ENCODE data around the gene AK2.

The AK2 gene

GRCh38 chr1:33021567-33022431 is 14.9 kb downstream of the AK2 start:
- DNase-seq, result no peak

GRCh38 chr1:33018112-33018511 is 18.6 kb downstream of the AK2 start:
- DNase-seq, result no peak

- no peak for DNase-seq
Measured at GRCh38 chr1:33017175-33017574, 19.5 kb downstream of the AK2 start.

GRCh38 chr1:33015216-33015615 is 21.5 kb downstream of the AK2 start:
- no peak for DNase-seq

DNA sequence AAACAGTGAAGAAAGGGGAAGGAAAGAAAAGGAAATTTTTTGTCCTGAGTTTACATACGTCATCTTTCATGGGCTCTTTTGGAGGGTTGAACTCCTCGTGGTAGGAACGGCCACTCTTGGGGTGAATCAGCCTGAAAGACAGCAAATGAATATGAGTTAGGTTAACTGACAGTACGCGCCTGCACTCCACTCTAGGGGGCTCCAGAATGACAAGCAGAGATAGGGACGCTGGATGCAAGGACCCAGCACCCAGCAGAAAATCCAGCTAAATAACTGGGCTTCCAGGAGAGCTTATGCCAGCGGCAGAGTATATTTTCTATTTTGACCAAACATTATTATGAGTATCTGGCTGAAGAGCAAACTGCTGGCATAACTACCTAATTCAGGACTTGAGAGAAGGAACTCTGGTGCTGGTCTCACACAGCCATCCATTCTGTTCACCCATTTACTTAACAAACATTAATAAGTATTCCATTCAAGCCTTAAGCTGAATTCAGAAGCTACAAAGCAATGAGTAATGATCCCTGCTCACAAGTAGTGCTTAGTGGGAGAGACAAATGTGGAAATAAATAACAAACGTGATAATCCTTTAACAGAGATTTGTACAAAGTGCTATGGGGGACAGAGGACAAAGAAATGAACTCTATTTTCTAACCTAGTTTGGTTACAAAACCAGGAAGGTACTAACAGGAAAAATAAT is 22.1 kb downstream of the AK2 start:
- peak in 1 of 14 donors; percentile 14 for DNase-seq

DNA sequence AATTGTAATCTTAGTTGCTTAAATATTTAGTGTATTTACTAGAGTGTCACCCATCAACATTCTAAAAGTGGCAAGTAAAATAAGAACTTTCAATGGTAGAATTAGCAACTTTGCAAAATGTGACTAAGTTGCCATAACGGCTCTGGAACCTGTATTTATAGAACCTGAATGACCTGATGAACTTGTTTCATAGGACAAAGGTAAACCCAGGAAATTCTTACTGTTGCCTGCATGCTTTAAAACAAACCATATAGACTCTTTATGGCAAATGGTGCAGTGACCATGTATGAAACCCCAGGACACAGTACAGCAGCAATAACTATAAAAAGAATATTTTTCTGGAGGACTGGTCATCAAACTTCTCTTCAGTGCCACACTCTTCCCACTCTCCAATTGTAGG is 22.9 kb downstream of the AK2 start:
- DNase-seq, result no peak

DNA sequence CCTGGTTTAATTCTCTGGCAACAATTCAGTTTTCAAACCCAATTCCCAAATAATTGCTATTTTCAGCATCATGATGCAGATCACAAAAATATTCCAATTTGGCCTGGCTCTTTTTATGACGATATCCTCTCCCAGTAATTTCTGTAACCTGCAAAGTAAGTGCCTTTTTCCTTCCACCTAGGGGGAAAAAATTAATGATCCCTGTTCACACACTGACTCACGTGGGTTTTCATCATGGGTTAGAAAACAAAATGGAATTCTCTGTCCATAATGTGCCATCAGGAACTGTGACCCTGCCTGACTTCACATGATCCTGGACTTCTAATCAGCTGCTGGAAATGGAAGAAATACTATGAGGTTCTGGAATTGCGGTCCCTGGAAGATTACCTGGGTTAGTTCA is 24.5 kb downstream of the AK2 start:
- no peak for DNase-seq

DNA sequence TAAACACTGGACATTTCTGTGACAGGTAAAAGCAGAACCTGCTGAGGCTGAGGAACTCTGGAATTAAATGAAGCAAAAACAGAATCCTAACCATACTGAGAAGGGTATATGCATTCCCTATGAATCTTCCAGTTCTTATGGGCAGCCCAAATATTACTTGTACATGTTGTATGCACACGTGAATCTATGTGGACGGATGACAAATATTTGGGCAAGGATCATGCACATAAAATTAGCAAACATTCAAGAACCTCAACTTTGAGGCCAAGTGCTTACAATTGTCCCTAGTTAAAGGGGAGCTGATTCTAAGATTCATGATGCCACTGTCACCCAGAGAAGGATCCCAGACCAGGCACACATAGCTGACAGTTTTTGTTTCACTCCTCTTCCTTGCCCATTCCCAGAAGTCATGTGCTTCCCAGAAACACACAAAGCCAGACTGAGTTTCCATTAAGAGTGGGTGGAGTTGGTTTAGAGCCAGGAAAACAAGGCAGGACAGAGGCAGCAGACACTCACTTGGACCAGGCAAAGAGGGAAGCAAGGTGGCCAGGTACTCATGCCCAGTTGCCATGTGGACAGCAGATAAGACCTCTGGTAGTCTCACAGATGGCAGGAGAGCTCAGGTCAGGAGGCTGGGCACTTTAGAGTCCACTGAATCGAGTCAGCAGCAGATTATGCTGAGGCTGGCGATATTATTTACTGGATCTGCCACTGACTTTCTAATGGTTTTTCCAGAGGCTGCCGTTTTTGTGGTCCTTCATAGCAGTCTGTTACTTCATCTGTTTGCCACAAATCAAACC is 25.6 kb downstream of the AK2 start:
- DNase-seq, result peak in 9 of 14 donors; percentile 24 to 70 (median 31)

DNA sequence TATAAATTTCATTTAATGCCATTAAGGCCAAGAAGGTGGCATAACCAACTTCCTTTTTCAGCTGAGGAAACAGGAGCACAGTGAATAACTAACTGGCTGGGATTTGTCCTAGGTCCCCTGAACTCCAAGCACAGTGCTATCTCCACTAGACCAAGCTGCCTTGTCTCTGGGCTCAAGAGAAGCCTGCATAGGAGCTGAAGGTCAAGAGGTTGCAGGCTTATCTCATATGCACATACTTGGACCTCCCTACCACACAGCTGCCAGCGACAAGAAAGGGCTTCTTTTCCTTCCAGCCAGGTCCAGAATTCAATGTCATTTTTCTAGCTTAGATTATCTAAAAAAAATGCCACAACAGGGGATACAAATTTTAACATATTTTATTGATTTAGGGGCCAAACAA is 27.1 kb downstream of the AK2 start:
- DNase-seq, result no peak

DNA sequence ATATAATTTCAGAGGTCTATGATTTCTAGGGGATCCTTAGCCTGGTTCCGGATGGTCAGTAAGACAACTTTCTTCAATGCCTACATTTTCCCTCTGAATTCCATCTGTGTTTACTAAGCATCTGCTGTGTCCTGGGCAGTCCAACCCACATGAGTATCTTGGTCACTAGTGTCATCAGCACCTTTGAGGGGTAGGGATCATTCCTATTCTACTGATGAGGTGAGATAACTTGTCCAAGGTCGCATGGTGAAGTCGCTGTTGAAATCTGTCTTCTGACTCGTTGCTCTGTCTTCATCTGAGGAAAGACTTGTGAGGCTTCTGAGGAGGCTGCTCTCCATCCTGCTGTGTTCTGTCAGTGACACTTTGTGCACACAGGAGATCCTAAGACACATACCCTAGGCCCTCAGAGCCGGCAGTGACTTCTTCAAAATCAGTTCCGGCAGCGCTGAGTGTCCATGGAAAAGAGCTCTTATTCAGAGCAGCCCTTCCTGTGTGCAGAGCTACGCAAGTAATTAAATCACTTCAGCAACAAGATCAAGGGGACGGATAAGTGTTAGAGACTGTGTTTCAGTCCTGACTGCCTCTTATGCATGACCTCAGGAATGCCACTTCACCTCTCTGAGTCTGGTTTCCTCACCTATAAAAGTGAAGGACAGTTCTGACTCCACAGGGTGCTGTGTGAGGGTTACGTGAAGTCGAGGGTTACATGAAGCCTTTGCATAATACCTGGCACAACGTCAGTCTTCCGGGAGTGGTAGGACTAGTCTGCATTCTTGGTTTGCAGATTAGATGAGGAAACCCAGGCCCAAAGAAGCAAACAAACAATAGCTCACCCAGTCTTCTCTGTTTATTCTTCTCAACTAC is 28.4 kb downstream of the AK2 start:
- no peak for DNase-seq

GRCh38 chr1:33007190-33008050 is 29.3 kb downstream of the AK2 start:
- peak in 1 of 14 donors; percentile 11 for DNase-seq

DNA sequence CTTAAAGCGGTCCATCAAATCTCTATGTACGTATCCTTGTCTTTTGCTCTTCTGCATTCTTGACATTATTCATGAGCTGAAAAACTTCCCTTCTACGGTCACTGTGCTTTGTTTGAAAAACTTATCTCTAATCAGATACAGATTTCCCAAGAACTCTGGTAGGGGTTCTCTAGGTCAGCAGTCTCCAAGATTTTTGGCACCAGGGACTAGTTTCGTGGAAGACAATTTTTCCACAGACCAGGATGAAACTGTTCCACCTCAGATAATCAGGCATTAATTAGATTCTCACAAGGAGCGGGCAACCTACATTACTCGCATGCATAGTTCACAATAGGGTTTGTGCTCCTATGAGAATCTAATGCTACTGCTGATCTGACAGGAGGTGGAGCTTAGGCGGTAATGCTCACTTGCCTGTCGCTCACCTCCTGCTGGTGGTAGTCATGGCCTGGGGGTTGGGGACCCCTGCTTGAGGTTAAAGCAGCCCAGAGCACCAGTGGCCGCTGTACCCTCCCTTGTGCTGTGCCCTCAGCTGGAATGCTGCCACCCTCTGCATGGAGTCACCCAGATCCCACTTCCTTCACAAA is 30.8 kb downstream of the AK2 start:
- no peak for DNase-seq

GRCh38 chr1:33005117-33005837 is 31.4 kb downstream of the AK2 start:
- peak in 1 of 14 donors; percentile 9 for DNase-seq

DNA sequence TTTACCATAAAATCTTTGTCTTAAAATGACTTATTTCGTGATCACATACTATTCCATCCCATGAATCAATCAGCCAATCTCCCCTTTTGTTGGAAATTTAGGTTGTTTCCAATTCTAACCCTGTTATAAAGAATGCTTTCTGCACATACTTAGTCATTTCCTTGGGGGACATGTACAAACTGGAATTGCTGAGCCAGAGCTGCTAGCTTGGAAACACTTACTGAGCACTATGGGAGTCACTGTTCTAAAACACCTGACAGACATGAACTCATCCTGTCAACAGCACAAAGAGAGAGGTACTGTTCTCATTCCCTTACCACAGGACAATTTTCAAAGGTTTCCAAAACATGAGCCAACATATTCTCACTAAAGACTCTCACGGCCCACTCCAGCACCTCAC is 32.1 kb downstream of the AK2 start:
- DNase-seq, result no peak

DNA sequence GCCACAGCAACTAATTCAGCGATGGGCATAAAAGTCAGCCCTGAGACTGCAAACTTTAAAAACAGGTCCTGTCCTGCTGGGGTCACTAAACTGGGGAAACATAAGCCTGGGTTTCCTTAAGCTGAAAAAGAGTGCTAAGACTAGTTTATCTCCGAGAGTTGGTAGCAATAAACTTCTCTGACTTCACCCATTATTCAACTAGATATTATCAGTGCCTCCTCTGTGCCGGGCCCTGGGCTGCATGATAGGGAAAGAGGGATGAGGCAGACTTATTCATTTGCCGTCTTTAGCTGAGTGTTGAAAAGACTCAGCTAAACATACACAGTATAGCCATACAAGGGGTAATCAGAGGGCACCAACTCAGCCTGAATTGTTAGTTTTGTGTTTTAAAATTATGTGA is 33.0 kb downstream of the AK2 start:
- no peak for DNase-seq

DNA sequence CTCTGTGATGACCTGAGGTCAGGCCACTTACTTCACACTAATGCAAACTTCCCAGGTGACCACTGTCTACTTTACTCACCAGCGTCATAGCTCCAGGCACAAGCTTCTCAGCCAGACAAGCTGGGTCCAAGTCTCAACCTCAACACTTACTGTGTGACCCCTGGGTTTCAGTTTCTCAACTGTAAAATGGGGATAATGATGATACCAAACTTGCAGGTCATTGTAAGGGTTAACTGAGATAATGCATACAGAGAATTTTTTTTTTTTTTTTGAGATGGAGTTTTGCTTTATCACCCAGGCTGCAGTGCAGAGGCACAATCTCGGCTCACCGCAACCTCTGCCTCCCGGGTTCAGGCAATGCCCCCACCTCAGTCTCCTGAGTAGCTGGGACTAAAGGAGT is 34.7 kb downstream of the AK2 start:
- no peak for DNase-seq

GRCh38 chr1:33001282-33001681 is 35.4 kb downstream of the AK2 start:
- no peak for DNase-seq

DNA sequence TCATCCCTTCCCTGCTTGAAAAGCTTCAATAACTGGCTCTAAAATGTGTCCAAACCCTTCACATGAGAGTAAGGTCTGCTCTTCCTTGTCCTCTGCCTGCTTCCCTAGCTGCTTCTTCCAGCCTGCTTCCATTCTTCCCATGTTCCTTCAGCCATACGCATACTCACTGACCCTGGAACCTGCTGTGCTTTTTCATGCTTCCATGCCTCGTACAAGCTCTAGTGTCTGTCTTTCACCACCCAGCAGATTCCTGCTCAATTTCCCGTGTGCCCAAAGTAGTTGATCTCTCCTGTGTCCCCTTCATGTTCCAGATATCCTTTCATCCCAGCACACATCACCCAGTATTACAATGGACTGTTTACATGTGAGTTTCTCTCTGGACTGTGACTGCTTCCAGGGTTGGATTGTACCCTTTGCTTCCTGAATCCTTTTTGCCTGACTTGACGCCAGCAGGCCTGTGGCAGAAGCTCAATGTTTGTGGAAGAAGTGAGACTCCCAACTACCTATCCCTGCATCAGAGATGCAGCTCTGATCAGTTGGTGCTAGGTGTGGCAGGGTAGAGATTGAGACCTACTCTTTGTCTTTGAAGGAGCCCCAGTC is 36.2 kb downstream of the AK2 start:
- DNase-seq, result no peak

DNA sequence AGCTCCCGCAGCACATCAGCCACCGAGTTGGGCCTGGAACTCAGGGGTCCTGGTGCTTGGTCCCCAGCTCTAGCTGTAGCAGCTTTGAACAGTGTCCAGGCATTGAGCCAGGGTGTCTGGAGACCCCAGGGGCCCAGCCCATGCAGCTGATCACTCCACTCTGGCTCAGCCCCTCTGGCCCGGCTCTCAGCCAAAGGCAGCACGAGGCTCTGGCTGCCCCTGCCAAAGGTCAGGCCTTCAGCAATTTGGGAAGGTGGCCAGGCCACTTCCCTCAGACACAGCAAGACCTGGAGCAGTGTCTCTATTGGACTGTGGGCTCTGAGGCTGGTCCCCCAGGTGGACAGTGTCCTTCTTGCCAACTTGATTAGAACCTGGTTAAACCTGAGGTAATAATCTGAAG is 37.7 kb downstream of the AK2 start:
- DNase-seq, result peak in 2 of 14 donors; percentile 12 to 20

DNA sequence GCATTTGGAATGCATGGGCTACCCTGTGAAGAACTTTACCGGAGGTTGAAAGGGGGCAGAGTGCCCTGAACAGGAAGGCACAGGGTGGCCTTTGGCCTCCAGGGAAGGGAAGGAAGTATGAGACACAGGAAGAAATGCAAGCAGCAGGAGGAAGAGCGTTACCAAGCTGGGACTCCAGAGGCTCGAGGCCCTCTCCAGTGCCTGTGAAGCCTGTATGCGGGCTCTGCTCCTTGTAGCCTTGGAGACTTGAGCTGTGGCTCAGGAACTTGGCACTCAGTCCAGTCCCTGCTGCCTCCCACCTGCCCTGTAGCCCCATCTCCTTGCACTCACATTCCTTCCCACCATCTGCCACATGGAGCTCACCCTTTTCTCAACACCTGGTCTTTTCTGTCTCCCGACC is 38.6 kb downstream of the AK2 start:
- peak in 3 of 14 donors; percentile 21 to 72 (median 27) for DNase-seq

All from C1 segment of cervical spinal cord (tissue), 14 donors.